ENCODE measurements around the gene EVA1B.
A peak's percentile ranks its signal among the peaks of the same experiment; 100 is the strongest.

Gene EVA1B

GRCh38 chr1:36345353-36345752 lies 21.9 kb upstream of the EVA1B start:
- Histone ChIP-seq H3K4me1 (ENCODE audit: control insufficient read depth in 1 of 2, insufficient read depth in 1 of 2, low read depth in 1 of 2, low read length in 1 of 2) (peaks cover 56 to 60% of the 10 kb centered on the region in 2 experiments), H3K27ac (peak overlapping the region; percentile 88), H3K9me3 (no peaks in the 10 kb centered on the region), H3K27me3 (no peaks in the 10 kb centered on the region), H3K4me3 (ENCODE audit: low read depth in 1 of 2, low read length in 1 of 2) (no peak overlapping the region), H3K36me3 (peaks cover 93% of the 10 kb centered on the region)
- TF ChIP-seq CTCF (IDR thresholded peaks at IDR 0.05): no peak

DNA sequence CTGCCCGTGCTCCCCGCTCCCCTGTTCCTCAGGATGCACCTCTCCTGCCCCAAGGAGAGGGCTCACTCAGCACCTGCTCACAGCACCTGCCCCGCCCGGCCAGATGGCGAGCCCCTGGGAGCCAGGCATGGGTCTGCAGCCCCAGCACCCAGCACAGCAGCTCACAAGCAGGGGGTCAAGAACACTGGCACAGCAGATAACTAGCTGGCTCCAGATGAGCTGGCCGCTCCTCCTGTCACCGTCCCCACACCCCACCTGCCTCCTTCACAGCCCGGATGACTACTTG lies 20.9 kb upstream of the EVA1B start:
- H3K36me3 ChIP-seq: peaks cover 94% of the 10 kb centered on the region
- peak overlapping the region; percentile 88 for H3K27ac ChIP-seq
- H3K27me3 ChIP-seq: no peaks in the 10 kb centered on the region
- no peak for TF ChIP-seq CTCF (IDR thresholded peaks at IDR 0.05)
- H3K4me1 ChIP-seq (ENCODE audit: control insufficient read depth in 1 of 2, insufficient read depth in 1 of 2, low read depth in 1 of 2, low read length in 1 of 2): peaks cover 56 to 60% of the 10 kb centered on the region in 2 experiments
- H3K4me3 ChIP-seq (ENCODE audit: low read depth in 1 of 2, low read length in 1 of 2): no peak overlapping the region
- H3K9me3 ChIP-seq: no peaks in the 10 kb centered on the region

DNA sequence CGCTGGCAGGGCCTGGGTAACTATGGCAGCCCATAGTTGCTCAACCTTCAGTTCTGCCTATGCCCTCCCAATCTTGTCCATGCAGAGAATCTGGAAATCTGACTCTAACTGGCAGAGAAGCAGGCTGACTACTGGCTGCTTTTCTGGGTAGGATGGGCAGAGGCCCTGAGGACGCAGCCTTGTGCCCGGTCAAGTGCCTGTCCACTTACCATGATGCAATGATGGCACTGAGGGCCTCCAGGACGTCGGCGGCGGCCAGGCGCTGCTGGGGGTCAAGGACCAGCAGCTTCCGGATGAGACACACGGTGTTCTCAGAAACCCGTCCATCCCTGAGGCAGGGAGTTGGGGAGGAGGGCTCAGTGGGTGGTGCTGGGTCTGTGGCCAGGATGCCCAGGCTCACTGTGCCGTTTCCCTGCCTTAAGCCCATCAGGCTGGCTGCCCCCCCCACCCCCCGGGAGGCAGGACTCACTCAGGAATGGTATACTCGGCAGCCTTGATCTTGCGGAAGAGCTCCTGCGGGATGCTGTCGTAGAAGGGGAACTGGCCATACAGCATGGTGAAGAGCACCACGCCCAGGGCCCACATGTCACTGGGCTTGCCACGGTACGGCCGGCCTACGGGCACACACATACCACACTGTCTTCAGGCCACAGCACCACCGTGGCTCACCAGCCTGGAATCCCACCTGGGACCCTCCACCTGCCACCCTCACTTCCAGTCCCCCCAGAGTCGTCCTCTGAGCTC lies 20.4 kb upstream of the EVA1B start:
- H3K4me3 ChIP-seq (ENCODE audit: low read depth in 1 of 2, low read length in 1 of 2): no peak overlapping the region
- peaks cover 98% of the 10 kb centered on the region for H3K36me3 ChIP-seq

DNA sequence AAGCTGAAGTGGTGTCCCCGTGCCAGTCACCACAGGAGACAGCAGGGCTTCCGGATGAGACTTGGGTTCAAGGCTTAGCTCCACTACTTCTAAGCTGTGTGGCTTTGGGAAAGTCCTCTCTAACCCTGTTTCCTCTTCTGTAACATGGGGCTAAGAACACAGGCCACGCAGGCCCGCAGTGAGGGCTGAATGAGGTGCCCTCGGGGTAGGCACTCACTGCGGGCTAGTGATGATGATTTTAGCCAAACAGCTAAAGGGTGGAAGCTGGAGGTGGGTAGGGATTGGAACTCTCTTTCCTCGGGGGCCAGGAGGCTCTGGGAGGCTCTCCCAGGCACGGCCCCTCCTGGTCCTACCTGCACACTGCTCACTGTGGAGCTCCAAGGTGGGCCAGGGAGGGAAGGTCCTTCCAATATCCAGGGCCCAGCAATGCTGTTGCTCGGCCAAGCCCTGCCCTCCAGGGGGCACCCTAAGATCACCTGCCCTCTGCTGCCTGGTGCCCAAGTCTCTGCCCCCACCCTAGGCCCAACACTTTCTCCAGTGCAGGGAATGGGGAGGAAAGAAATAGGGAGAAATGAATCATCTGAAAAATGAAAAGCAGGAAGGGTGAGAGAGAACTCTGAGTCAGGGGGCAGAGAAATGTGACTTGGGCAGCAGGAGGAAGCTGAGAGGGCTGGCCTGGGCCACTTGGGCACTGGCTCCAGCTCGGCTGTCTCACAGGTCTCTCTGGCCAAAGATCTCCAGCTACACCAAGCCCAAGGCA lies 19.2 kb upstream of the EVA1B start:
- H3K27me3 ChIP-seq: no peaks in the 10 kb centered on the region
- H3K4me1 ChIP-seq (ENCODE audit: control insufficient read depth in 1 of 2, insufficient read depth in 1 of 2, low read depth in 1 of 2, low read length in 1 of 2): peaks cover 56 to 61% of the 10 kb centered on the region in 2 experiments
- peak overlapping the region in 1 of 2 experiments; percentile 2 for H3K4me3 ChIP-seq (ENCODE audit: low read depth in 1 of 2, low read length in 1 of 2)
- peak overlapping the region; percentile 88 for H3K27ac ChIP-seq
- peaks cover 86% of the 10 kb centered on the region for H3K36me3 ChIP-seq
- TF ChIP-seq CTCF (IDR thresholded peaks at IDR 0.05): peak; percentile 81
- H3K9me3 ChIP-seq: no peaks in the 10 kb centered on the region

More for the DNA sequence above, 20.4 kb upstream of the EVA1B start:
- peak overlapping the region; percentile 88 for H3K27ac ChIP-seq
- no peaks in the 10 kb centered on the region for H3K27me3 ChIP-seq
- peaks cover 56 to 60% of the 10 kb centered on the region in 2 experiments for H3K4me1 ChIP-seq (ENCODE audit: control insufficient read depth in 1 of 2, insufficient read depth in 1 of 2, low read depth in 1 of 2, low read length in 1 of 2)
- H3K9me3 ChIP-seq: no peaks in the 10 kb centered on the region
- no peak for TF ChIP-seq CTCF (IDR thresholded peaks at IDR 0.05)

DNA sequence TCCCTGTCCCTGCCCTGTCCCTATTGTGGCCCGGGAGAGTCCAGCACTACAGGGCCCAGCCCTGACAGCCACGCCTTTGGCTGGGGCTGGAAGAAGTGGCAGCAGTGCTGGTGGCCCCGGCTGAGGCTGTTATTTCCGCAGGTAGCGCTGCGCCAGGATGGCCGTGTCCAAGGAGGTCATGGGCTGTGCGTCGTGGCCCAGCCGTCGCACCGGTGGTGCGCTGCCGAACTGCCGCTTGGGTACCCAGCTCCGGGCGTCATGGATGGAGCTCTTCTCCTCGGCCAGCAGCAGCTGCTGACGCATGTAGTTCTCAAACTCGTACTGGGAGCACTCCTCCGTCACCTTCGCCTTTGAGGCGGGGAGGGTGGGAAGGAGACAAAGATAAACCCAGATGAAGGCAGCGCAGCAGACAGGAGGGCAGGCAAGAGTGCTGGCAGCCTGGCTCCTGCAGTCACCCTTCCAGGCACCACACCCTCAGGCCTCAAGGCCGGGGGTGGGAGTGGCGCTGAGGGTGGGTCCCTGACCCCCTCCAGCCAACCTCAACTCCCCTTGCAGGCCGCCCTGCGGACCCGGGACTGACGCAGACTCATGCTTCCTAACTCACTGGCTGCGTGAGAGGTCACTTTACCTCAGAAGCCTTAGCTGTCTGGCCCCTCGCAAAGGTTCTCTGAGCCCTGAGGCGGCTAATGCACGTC lies 18.3 kb upstream of the EVA1B start:
- no peak overlapping the region for H3K4me3 ChIP-seq (ENCODE audit: low read depth in 1 of 2, low read length in 1 of 2)
- H3K36me3 ChIP-seq: peaks cover 78% of the 10 kb centered on the region
- peak overlapping the region; percentile 88 for H3K27ac ChIP-seq
- H3K9me3 ChIP-seq: no peaks in the 10 kb centered on the region
- no peaks in the 10 kb centered on the region for H3K27me3 ChIP-seq
- peaks cover 62 to 65% of the 10 kb centered on the region in 2 experiments for H3K4me1 ChIP-seq (ENCODE audit: control insufficient read depth in 1 of 2, insufficient read depth in 1 of 2, low read depth in 1 of 2, low read length in 1 of 2)
- TF ChIP-seq CTCF (IDR thresholded peaks at IDR 0.05): no peak
